ENCODE measurements around the gene STXBP4.

DNA sequence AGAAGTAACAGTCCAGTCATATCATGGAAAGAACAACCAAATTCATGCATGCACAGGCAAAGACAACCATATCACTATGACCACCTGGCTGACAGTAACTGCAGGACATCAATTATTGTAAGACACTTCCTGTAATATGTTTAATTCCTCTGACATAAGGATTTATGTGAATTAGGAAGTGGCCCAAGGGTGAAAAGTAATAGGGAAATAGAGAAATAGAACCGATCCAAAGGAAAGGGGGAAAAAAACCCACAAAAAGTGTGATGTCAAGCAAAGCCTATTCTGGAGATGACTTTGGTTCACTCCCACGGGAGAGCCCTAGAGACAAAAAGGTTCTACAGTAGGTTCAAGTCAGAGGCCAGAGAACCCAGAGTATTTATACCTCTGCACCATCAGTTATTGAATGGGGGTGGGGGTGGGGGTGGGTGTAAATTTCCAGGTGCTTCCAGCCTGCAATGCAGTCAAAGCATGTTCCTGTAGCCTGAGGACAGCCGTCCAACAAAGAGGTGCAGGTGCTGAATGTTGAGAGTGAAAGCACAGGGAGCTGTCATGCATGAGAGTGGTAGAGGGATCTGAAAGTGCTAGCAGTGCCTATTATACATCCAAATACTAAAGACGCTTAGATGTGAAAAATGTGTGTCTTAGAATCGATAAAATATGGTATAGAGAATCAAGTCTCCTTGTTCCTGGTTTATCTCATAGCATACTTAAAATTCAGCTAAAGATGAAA is 200.6 kb downstream of the STXBP4 start:
- TF ChIP-seq, protein P1, sequence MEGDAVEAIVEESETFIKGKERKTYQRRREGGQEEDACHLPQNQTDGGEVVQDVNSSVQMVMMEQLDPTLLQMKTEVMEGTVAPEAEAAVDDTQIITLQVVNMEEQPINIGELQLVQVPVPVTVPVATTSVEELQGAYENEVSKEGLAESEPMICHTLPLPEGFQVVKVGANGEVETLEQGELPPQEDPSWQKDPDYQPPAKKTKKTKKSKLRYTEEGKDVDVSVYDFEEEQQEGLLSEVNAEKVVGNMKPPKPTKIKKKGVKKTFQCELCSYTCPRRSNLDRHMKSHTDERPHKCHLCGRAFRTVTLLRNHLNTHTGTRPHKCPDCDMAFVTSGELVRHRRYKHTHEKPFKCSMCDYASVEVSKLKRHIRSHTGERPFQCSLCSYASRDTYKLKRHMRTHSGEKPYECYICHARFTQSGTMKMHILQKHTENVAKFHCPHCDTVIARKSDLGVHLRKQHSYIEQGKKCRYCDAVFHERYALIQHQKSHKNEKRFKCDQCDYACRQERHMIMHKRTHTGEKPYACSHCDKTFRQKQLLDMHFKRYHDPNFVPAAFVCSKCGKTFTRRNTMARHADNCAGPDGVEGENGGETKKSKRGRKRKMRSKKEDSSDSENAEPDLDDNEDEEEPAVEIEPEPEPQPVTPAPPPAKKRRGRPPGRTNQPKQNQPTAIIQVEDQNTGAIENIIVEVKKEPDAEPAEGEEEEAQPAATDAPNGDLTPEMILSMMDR (conservative IDR thresholded peaks at IDR 0.05; ENCODE audit: low read depth in 2 of 2) = no peak
- TF ChIP-seq EZH2phosphoT487 (IDR thresholded peaks at IDR 0.05; ENCODE audit: unreplicated experiment) (no peak), EZH2 (IDR thresholded peaks at IDR 0.05; ENCODE audit: low read depth, unreplicated experiment) (no peak), POLR2AphosphoS5 (IDR thresholded peaks at IDR 0.05; ENCODE audit: low read depth) (no peak), JUNB (IDR thresholded peaks at IDR 0.05; ENCODE audit: unreplicated experiment) (no peak), CREB1 (CRISPR knock-in tag; IDR thresholded peaks at IDR 0.05; ENCODE audit: low read depth) (no peak), ZNF331 (CRISPR knock-in tag; IDR thresholded peaks at IDR 0.05; ENCODE audit: low read depth) (no peak), ZNF114 (CRISPR knock-in tag; IDR thresholded peaks at IDR 0.05) (no peak)
- TF ChIP-seq, protein P2, sequence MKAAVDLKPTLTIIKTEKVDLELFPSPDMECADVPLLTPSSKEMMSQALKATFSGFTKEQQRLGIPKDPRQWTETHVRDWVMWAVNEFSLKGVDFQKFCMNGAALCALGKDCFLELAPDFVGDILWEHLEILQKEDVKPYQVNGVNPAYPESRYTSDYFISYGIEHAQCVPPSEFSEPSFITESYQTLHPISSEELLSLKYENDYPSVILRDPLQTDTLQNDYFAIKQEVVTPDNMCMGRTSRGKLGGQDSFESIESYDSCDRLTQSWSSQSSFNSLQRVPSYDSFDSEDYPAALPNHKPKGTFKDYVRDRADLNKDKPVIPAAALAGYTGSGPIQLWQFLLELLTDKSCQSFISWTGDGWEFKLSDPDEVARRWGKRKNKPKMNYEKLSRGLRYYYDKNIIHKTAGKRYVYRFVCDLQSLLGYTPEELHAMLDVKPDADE (IDR thresholded peaks at IDR 0.05) = no peak
- TF ChIP-seq, protein P3, sequence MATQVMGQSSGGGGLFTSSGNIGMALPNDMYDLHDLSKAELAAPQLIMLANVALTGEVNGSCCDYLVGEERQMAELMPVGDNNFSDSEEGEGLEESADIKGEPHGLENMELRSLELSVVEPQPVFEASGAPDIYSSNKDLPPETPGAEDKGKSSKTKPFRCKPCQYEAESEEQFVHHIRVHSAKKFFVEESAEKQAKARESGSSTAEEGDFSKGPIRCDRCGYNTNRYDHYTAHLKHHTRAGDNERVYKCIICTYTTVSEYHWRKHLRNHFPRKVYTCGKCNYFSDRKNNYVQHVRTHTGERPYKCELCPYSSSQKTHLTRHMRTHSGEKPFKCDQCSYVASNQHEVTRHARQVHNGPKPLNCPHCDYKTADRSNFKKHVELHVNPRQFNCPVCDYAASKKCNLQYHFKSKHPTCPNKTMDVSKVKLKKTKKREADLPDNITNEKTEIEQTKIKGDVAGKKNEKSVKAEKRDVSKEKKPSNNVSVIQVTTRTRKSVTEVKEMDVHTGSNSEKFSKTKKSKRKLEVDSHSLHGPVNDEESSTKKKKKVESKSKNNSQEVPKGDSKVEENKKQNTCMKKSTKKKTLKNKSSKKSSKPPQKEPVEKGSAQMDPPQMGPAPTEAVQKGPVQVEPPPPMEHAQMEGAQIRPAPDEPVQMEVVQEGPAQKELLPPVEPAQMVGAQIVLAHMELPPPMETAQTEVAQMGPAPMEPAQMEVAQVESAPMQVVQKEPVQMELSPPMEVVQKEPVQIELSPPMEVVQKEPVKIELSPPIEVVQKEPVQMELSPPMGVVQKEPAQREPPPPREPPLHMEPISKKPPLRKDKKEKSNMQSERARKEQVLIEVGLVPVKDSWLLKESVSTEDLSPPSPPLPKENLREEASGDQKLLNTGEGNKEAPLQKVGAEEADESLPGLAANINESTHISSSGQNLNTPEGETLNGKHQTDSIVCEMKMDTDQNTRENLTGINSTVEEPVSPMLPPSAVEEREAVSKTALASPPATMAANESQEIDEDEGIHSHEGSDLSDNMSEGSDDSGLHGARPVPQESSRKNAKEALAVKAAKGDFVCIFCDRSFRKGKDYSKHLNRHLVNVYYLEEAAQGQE (IDR thresholded peaks at IDR 0.05; ENCODE audit: unreplicated experiment) = no peak
- TF ChIP-seq, protein P4, sequence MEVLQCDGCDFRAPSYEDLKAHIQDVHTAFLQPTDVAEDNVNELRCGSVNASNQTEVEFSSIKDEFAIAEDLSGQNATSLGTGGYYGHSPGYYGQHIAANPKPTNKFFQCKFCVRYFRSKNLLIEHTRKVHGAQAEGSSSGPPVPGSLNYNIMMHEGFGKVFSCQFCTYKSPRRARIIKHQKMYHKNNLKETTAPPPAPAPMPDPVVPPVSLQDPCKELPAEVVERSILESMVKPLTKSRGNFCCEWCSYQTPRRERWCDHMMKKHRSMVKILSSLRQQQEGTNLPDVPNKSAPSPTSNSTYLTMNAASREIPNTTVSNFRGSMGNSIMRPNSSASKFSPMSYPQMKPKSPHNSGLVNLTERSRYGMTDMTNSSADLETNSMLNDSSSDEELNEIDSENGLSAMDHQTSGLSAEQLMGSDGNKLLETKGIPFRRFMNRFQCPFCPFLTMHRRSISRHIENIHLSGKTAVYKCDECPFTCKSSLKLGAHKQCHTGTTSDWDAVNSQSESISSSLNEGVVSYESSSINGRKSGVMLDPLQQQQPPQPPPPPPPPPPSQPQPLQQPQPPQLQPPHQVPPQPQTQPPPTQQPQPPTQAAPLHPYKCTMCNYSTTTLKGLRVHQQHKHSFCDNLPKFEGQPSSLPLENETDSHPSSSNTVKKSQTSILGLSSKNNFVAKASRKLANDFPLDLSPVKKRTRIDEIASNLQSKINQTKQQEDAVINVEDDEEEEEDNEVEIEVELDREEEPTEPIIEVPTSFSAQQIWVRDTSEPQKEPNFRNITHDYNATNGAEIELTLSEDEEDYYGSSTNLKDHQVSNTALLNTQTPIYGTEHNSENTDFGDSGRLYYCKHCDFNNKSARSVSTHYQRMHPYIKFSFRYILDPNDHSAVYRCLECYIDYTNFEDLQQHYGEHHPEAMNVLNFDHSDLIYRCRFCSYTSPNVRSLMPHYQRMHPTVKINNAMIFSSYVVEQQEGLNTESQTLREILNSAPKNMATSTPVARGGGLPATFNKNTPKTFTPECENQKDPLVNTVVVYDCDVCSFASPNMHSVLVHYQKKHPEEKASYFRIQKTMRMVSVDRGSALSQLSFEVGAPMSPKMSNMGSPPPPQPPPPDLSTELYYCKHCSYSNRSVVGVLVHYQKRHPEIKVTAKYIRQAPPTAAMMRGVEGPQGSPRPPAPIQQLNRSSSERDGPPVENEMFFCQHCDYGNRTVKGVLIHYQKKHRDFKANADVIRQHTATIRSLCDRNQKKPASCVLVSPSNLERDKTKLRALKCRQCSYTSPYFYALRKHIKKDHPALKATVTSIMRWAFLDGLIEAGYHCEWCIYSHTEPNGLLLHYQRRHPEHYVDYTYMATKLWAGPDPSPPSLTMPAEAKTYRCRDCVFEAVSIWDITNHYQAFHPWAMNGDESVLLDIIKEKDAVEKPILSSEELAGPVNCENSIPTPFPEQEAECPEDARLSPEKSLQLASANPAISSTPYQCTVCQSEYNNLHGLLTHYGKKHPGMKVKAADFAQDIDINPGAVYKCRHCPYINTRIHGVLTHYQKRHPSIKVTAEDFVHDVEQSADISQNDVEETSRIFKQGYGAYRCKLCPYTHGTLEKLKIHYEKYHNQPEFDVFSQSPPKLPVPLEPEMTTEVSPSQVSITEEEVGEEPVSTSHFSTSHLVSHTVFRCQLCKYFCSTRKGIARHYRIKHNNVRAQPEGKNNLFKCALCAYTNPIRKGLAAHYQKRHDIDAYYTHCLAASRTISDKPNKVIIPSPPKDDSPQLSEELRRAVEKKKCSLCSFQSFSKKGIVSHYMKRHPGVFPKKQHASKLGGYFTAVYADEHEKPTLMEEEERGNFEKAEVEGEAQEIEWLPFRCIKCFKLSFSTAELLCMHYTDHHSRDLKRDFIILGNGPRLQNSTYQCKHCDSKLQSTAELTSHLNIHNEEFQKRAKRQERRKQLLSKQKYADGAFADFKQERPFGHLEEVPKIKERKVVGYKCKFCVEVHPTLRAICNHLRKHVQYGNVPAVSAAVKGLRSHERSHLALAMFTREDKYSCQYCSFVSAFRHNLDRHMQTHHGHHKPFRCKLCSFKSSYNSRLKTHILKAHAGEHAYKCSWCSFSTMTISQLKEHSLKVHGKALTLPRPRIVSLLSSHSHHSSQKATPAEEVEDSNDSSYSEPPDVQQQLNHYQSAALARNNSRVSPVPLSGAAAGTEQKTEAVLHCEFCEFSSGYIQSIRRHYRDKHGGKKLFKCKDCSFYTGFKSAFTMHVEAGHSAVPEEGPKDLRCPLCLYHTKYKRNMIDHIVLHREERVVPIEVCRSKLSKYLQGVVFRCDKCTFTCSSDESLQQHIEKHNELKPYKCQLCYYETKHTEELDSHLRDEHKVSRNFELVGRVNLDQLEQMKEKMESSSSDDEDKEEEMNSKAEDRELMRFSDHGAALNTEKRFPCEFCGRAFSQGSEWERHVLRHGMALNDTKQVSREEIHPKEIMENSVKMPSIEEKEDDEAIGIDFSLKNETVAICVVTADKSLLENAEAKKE (CRISPR knock-in tag; IDR thresholded peaks at IDR 0.05) = no peak
